HepG2 (cell line): Measurements from ENCODE around the gene SAMM50. TPM values are rescaled to one million over a fixed set of nuclear protein-coding genes. Genes with fewer than 3 reads are reported as not detected.

Source experiments
- ATAC-seq: fragments of 200-7000 bp; cut with Tn5 transposase; 3 replicates; pipeline ENCODE4 v1.9.1; 2020; ENCODE audit warnings: mild to moderate bottlenecking, moderate library complexity
- BruUV-seq: library from RNA; stranded (reverse); fragments of 400-500 nt; replicated peaks from 2 replicates; lab custom pipeline; 2021; lab: Mats Ljungman, UMichigan
- CTCF ChIA-PET: fragments of 300-600 bp; formaldehyde crosslinking; extraction: SDS; loops from one replicate; lab custom pipeline; 2021; ENCODE audit warnings: low total read pairs, inconsistent platforms, low intra/inter-chr PET ratio; lab: Yijun Ruan, JAX
- POLR2A ChIA-PET: fragments of 350-600 bp; sonication (Branson Sonifier 250); formaldehyde crosslinking; loops from one replicate; lab custom pipeline; 2020; ENCODE audit warnings: antibody characterized with exemption, inconsistent platforms; lab: Yijun Ruan, JAX
- DNase-seq: peaks from one replicate; pipeline ENCODE4 v3.0.0-alpha.2; 2015; ENCODE audit warnings: low spot score
- FAIRE-seq: peaks from 3 replicates; lab custom pipeline; 2011; peaks lifted over from hg19 to GRCh38; lab: Jason Lieb, UNC
- H2AFZ ChIP-seq: one replicate; pipeline ENCODE4 v1.6.1; 2011; ENCODE audit warnings: low read length, inconsistent platforms
- H3K27ac ChIP-seq: fragments of 300-600 bp; 3 replicates; pipeline ENCODE4 v1.8.0; 2011; ENCODE audit warnings: mixed run types, mild to moderate bottlenecking, mixed read lengths, low read length, inconsistent platforms; ENCODE audit not compliant: insufficient read depth; ENCODE audit errors: extremely low read length
- H3K27me3 ChIP-seq, 2 experiments: fragments of 200-600 bp in 1 of 2; 2 replicates in 1 of 2; 3 replicates in 1 of 2; pipeline versions ENCODE4 v1.6.0 to v1.8.0; 2011; ENCODE audit warnings: low read length in 2 of 2, mild to moderate bottlenecking in 2 of 2, moderate library complexity in 2 of 2, inconsistent platforms in 1 of 2; ENCODE audit not compliant: insufficient read depth in 2 of 2, control insufficient read depth in 1 of 2
- H3K36me3 ChIP-seq, 2 experiments: fragments of 200-600 bp in 1 of 2; replicated peaks in 1 of 2; 2 replicates in 1 of 2; 3 replicates in 1 of 2; pipeline versions ENCODE4 v1.5.1 to v1.8.0; 2011; ENCODE audit warnings: low read length in 2 of 2, inconsistent platforms in 1 of 2; ENCODE audit not compliant: insufficient read depth in 2 of 2, control insufficient read depth in 1 of 2
- H3K4me1 ChIP-seq: 2 replicates; pipeline ENCODE4 v1.5.1; 2012; ENCODE audit warnings: low read length, inconsistent platforms; ENCODE audit not compliant: insufficient read depth
- H3K4me2 ChIP-seq: 2 replicates; pipeline ENCODE4 v1.6.0; 2011; ENCODE audit warnings: low read depth, low read length, inconsistent platforms
- H3K4me3 ChIP-seq, 3 experiments: fragments of 200-600 bp in 1 of 3; sonication (generic), shearing (Covaris generic) in 1 of 3; replicated peaks in 1 of 3; 2 replicates each; pipeline ENCODE4 v1.5.1; 2011 to 2016; ENCODE audit warnings: low read length in 3 of 3, inconsistent platforms in 2 of 3, low read depth in 2 of 3, mild to moderate bottlenecking in 2 of 3, control low read depth in 1 of 3, mixed read lengths in 1 of 3; ENCODE audit not compliant: insufficient read depth in 1 of 3
- H3K79me2 ChIP-seq: one replicate; pipeline ENCODE4 v1.6.1; 2011; ENCODE audit warnings: low read length, inconsistent platforms; ENCODE audit not compliant: insufficient read depth
- H3K9ac ChIP-seq: 2 replicates; pipeline ENCODE4 v1.6.0; 2011; ENCODE audit warnings: mild to moderate bottlenecking, low read depth, low read length, inconsistent platforms; ENCODE audit not compliant: insufficient read depth
- H3K9me3 ChIP-seq: 2 replicates; pipeline ENCODE4 v1.5.1; 2012; ENCODE audit warnings: mild to moderate bottlenecking, low read length
- H4K20me1 ChIP-seq: 2 replicates; pipeline ENCODE4 v1.6.0; 2011; ENCODE audit warnings: inconsistent platforms, mild to moderate bottlenecking, low read length, moderate library complexity; ENCODE audit not compliant: insufficient read depth
- AGO2 ChIP-seq: fragments of 200-400 bp; formaldehyde crosslinking; optimal IDR thresholded peaks from 2 replicates; pipeline ENCODE3; 2017; ENCODE audit warnings: mild to moderate bottlenecking, low read depth, low read length, moderate library complexity
- MIXL1 ChIP-seq: IDR thresholded peaks from 2 replicates; pipeline ENCODE4 v1.6.1; 2016
- MYC ChIP-seq: sonication (generic); formaldehyde crosslinking; IDR thresholded peaks from 2 replicates; pipeline ENCODE4 v1.9.0; 2021; ENCODE audit warnings: missing genetic modification reagents, borderline replicate concordance
- PHF20 ChIP-seq: sonication (generic); formaldehyde crosslinking; IDR thresholded peaks from 2 replicates; pipeline ENCODE4 v1.5.0; 2020; ENCODE audit warnings: mild to moderate bottlenecking, missing genetic modification reagents
- ZNF10 ChIP-seq: sonication (generic); formaldehyde crosslinking; IDR thresholded peaks from 2 replicates; pipeline ENCODE4 v1.4.0; 2020; ENCODE audit warnings: mild to moderate bottlenecking, low read depth, missing genetic modification reagents, borderline replicate concordance
- ZNF768 ChIP-seq: sonication (generic); formaldehyde crosslinking; IDR thresholded peaks from 2 replicates; pipeline ENCODE4 v1.4.0; 2020; ENCODE audit warnings: missing genetic modification reagents
- WGBS: methylation state at CpG from one replicate; pipeline ENCODE4 v1.1.6; 2017; ENCODE audit warnings: low lambda C conversion rate; 5-methylcytosine and 5-hydroxymethylcytosine counted together
- in situ Hi-C: cut with HindIII; loops from 2 replicates; pipeline ENCODE4 v1.10.0; 2017; ENCODE audit warnings: low pct_unique_long_range_greater_than_20kb; ENCODE audit not compliant: extremely low pct_ligation_motif_present
- intact Hi-C: fragments of 100-400 bp; cut with micrococcal nuclease; formaldehyde crosslinking; loops from one replicate; pipeline ENCODE4 v1.10.0; 2022; ENCODE audit not compliant: unreplicated experiment
- polyA plus RNA-seq, 8 experiments: library from polyadenylated mRNA; depleted of rRNA in 3 of 8; stranded (reverse) in 7 of 8; unstranded in 1 of 8; fragments of >200 nt; fragmentation: Illumina TruSeq in 4 of 8; extraction: Trizol in 4 of 8; gene quantifications; 2 replicates each; pipeline versions ENCODE4 v1.2.1 to v1.2.3, GENCODE V29; 2011 to 2016; ENCODE audit warnings: low read depth in 4 of 8, missing spikeins in 1 of 8, mixed read lengths in 1 of 8; ENCODE audit not compliant: insufficient read depth in 1 of 8
- total RNA-seq, 5 experiments: library from RNA; depleted of rRNA; stranded (reverse); fragments of >200 nt; fragmentation: Illumina TruSeq; extraction: Trizol; gene quantifications; 2 replicates each; pipeline ENCODE4 v1.2.3, GENCODE V29; 2016; ENCODE audit warnings: low read depth in 1 of 5
- TF ChIP-seq, protein P1 (sequence below): sonication (generic); formaldehyde crosslinking; IDR thresholded peaks from 2 replicates; pipeline ENCODE4 v1.4.0; 2020; ENCODE audit warnings: missing genetic modification reagents

The SAMM50 gene
- total and polyA plus RNA-seq, 2 of the 13 experiments (the other 11 are each of a cell fraction or from before 2014, with no cell fraction given), result 34.7 to 63.4 TPM

DNA sequence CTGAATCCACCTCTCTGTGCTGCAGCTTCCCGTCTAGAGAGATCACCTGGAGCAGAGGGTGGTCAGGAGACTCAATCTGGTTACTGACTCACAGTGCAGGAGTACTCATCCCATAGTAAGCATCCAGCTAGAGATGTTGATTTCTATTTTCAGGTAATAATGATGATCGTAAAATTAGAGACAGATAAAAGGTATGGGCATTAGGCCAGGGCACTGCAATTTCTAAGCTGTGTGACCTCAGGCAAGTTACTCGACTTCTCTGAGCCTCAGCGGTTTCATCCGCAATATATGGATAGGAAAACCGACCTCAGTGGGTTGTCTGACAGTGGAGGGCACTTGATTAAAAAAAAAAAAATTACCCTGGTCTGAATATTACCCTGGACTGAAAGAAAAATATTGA is 13.8 kb upstream of the SAMM50 start:
- ATAC-seq (no peak), FAIRE-seq (no peak), DNase-seq (no peak)
- intact Hi-C loops, result no loop called here
- 74% methylated on average over 5 of the region's 6 CpGs for WGBS
- Histone ChIP-seq H3K9ac (no peak overlapping the region), H3K4me1 (no peaks in the 10 kb centered on the region), H3K9me3 (no peaks in the 10 kb centered on the region), H3K27ac (no peak overlapping the region), H2AFZ (no peak overlapping the region), H3K4me2 (no peak overlapping the region), H4K20me1 (no peaks in the 10 kb centered on the region), H3K27me3 (no peaks in the 10 kb centered on the region), H3K36me3 (peaks cover 28 to 67% of the 10 kb centered on the region in 2 experiments), H3K79me2 (no peaks in the 10 kb centered on the region), H3K4me3 (no peak overlapping the region)
- BruUV-seq, result TSS peak; percentile 26
- ChIA-PET POLR2A (no interaction called here), CTCF (no interaction called here)
- TF ChIP-seq AGO2 (no peak), ZNF768 (CRISPR knock-in tag) (0 out of 2 replicates have a peak, but pooled peaks have one; percentile 56), ZNF10 (CRISPR knock-in tag) (no peak), PHF20 (CRISPR knock-in tag) (no peak)
- in situ Hi-C loops, result no loop called here

DNA sequence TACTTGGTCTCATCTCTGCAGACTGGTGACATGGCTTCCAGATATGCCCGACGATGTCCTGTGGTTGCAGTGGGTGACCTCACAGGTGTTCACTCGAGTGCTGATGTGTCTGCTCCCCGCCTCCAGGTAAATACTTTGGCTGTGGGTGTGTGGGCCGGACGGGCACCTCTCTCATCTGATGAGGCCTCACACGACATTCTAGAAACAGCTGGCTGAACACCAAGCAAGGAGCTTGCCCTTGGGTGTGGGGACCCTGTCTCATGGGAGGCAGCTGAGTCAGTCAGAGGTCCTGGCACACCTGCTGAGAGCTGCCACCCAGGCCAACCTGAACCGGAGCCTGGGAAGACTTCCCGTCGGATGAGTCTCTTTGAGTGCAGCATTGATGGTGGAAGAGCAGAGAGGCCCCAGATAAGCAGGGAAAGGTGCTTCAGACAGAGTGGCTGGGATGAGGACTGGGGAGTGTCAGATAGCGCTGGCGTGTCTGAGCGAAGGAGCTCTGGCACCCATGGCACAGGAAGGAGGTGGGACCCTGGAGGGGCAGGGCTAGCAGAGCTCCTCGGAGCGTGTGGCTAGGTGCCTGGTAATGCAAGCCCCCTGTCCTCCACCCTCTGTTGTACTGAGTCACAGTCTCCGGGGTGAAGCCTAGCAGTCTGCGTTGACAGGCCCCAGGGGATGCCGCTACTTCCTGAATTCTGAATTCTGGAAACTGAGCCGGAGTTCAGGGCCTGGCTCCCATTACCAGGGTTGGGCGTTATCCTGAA is 10.4 kb upstream of the SAMM50 start:
- intact Hi-C loops, result no loop called here
- H3K9ac ChIP-seq, result no peak overlapping the region
- no peak overlapping the region for H2AFZ ChIP-seq
- no peak overlapping the region for H3K27ac ChIP-seq
- POLR2A ChIA-PET, result interaction anchor here (2.3 kb wide), 1 partner anchor 19 kb away, joined by 10 read pairs; no protein-coding TSS in a partner anchor
- H3K4me3 ChIP-seq, result no peak overlapping the region
- H3K4me1 ChIP-seq, result no peaks in the 10 kb centered on the region
- no peak overlapping the region for H3K4me2 ChIP-seq
- TF ChIP-seq, protein P1, sequence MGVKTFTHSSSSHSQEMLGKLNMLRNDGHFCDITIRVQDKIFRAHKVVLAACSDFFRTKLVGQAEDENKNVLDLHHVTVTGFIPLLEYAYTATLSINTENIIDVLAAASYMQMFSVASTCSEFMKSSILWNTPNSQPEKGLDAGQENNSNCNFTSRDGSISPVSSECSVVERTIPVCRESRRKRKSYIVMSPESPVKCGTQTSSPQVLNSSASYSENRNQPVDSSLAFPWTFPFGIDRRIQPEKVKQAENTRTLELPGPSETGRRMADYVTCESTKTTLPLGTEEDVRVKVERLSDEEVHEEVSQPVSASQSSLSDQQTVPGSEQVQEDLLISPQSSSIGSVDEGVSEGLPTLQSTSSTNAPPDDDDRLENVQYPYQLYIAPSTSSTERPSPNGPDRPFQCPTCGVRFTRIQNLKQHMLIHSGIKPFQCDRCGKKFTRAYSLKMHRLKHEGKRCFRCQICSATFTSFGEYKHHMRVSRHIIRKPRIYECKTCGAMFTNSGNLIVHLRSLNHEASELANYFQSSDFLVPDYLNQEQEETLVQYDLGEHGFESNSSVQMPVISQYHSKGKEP, result no peak
- TF ChIP-seq MIXL1 (CRISPR knock-in tag), result no peak
- no peak for TF ChIP-seq MYC (CRISPR knock-in tag)
- FAIRE-seq, result no peak
- CTCF ChIA-PET, result interaction anchor here (1.7 kb wide), 1 partner anchor 60 kb away, joined by 4 read pairs; no protein-coding TSS in a partner anchor
- ATAC-seq, result peak; percentile 10
- DNase-seq, result no peak
- no peaks in the 10 kb centered on the region for H4K20me1 ChIP-seq
- 87% methylated on average over 14 of the region's 20 CpGs for WGBS
- H3K27me3 ChIP-seq, result no peaks in the 10 kb centered on the region
- H3K36me3 ChIP-seq, result peaks cover 15 to 47% of the 10 kb centered on the region in 2 experiments
- no peaks in the 10 kb centered on the region for H3K9me3 ChIP-seq
- H3K79me2 ChIP-seq, result no peaks in the 10 kb centered on the region
- in situ Hi-C loops, result no loop called here
- no TSS peak for BruUV-seq
